Type B pancreatic cell (in vitro differentiated cells): ENCODE measurements around the gene TRDN. TPM values are rescaled to one million over a fixed set of nuclear protein-coding genes. Genes with fewer than 3 reads are reported as not detected.

ENCODE experiments used
- DNase-seq: peaks from one replicate; pipeline ENCODE4 v3.0.0; 2021; ENCODE audit warnings: mixed read lengths; ENCODE audit not compliant: unreplicated experiment; ENCODE audit errors: extremely low spot score
- H3K27ac Mint-ChIP-seq: 2 replicates; pipeline ENCODE4 v1.8.0; 2021; ENCODE audit warnings: mild to moderate bottlenecking, mixed read lengths
- H3K27me3 Mint-ChIP-seq: 2 replicates; pipeline ENCODE4 v1.8.0; 2021; ENCODE audit warnings: mixed read lengths
- H3K36me3 Mint-ChIP-seq: 2 replicates; pipeline ENCODE4 v1.8.0; 2021; ENCODE audit warnings: mixed read lengths
- H3K4me1 Mint-ChIP-seq: one replicate; pipeline ENCODE4 v1.8.0; 2021; ENCODE audit warnings: mixed read lengths; ENCODE audit not compliant: unreplicated experiment
- H3K4me3 Mint-ChIP-seq: 2 replicates; pipeline ENCODE4 v1.8.0; 2021; ENCODE audit warnings: mild to moderate bottlenecking, mixed read lengths
- H3K9me3 Mint-ChIP-seq: 2 replicates; pipeline ENCODE4 v1.8.0; 2021; ENCODE audit warnings: mixed read lengths
- CTCF ChIP-seq: fragments of 200-600 bp; sonication (generic); conservative IDR thresholded peaks from 2 replicates; pipeline ENCODE4 v1.5.0; 2021; ENCODE audit warnings: antibody characterized with exemption, mild to moderate bottlenecking
- total RNA-seq: library from RNA; stranded (reverse); gene quantifications from 2 replicates; pipeline ENCODE4 v1.2.1, GENCODE V29; 2021; ENCODE audit warnings: low replicate concordance

TRDN gene
- total RNA-seq, 1 donor from 2014 or later: 0.34 TPM

GRCh38 chr6:123193298-123193697 lies 443.5 kb downstream of the TRDN start:
- no peak overlapping the region for H3K27ac Mint-ChIP-seq

GRCh38 chr6:123189816-123190215 lies 446.9 kb downstream of the TRDN start:
- Mint-ChIP-seq H3K36me3 (no peaks in the 10 kb centered on the region), H3K27ac (no peak overlapping the region), H3K9me3 (no peaks in the 10 kb centered on the region), H3K27me3 (no peaks in the 10 kb centered on the region), H3K4me3 (no peak overlapping the region), H3K4me1 (no peaks in the 10 kb centered on the region)
- TF ChIP-seq CTCF: no peak
- DNase-seq: no peak

More at GRCh38 chr6:123193298-123193697, 443.5 kb downstream of the TRDN start:
- DNase-seq: no peak
- no peaks in the 10 kb centered on the region for H3K36me3 Mint-ChIP-seq
- no peaks in the 10 kb centered on the region for H3K27me3 Mint-ChIP-seq
- H3K4me3 Mint-ChIP-seq: no peak overlapping the region
- no peaks in the 10 kb centered on the region for H3K9me3 Mint-ChIP-seq
- no peaks in the 10 kb centered on the region for H3K4me1 Mint-ChIP-seq
- TF ChIP-seq CTCF: no peak

GRCh38 chr6:123182998-123183397 lies 453.8 kb downstream of the TRDN start:
- no peak for TF ChIP-seq CTCF
- no peaks in the 10 kb centered on the region for H3K27me3 Mint-ChIP-seq

GRCh38 chr6:123176706-123177105 lies 460.0 kb downstream of the TRDN start:
- Mint-ChIP-seq H3K36me3 (no peaks in the 10 kb centered on the region), H3K4me1 (no peaks in the 10 kb centered on the region), H3K27ac (no peak overlapping the region), H3K9me3 (no peaks in the 10 kb centered on the region), H3K27me3 (no peaks in the 10 kb centered on the region), H3K4me3 (no peak overlapping the region)
- no peak for TF ChIP-seq CTCF
- no peak for DNase-seq

More at GRCh38 chr6:123182998-123183397, 453.8 kb downstream of the TRDN start:
- no peak for DNase-seq
- Mint-ChIP-seq H3K27ac (no peak overlapping the region), H3K4me1 (no peaks in the 10 kb centered on the region), H3K4me3 (no peak overlapping the region), H3K9me3 (no peaks in the 10 kb centered on the region), H3K36me3 (no peaks in the 10 kb centered on the region)

GRCh38 chr6:123171341-123172115 lies 465.2 kb downstream of the TRDN start:
- Mint-ChIP-seq H3K27me3 (no peaks in the 10 kb centered on the region), H3K4me1 (no peaks in the 10 kb centered on the region), H3K9me3 (no peaks in the 10 kb centered on the region), H3K36me3 (no peaks in the 10 kb centered on the region), H3K4me3 (no peak overlapping the region), H3K27ac (no peak overlapping the region)
- no peak for TF ChIP-seq CTCF
- DNase-seq: no peak
